Thyroid gland (tissue), 4 donors: Measurements from ENCODE around the gene LST1. TPM values are rescaled to one million over a fixed set of nuclear protein-coding genes. Genes with fewer than 3 reads are reported as not detected.

Experiments used
- DNase-seq, 2 donors: peaks; one replicate each; pipeline ENCODE4 v3.0.0-alpha.2; 2019
- H3K27ac ChIP-seq, 3 donors: fragments of 200-600 bp; sonication (generic); 1 replicate in 2 of 3; 2 replicates in 1 of 3; pipeline ENCODE4 v1.5.1; 2016 to 2019; ENCODE audit warnings: mild to moderate bottlenecking in 1 of 3, moderate library complexity in 1 of 3
- H3K27me3 ChIP-seq: fragments of 200-600 bp; sonication (generic); one replicate; pipeline ENCODE4 v1.5.1; 2019
- H3K36me3 ChIP-seq, 2 donors: fragments of 200-600 bp; sonication (generic); one replicate each; pipeline ENCODE4 v1.5.1; 2016 to 2019
- H3K4me1 ChIP-seq, 2 donors: fragments of 200-600 bp; sonication (generic); one replicate each; pipeline ENCODE4 v1.5.1; 2017 to 2019
- H3K4me3 ChIP-seq, 3 donors: fragments of 200-600 bp; sonication (generic); replicated peaks in 1 of 3; 1 replicate in 2 of 3; 2 replicates in 1 of 3; pipeline ENCODE4 v1.5.1; 2016; ENCODE audit warnings: mild to moderate bottlenecking in 1 of 3
- H3K9me3 ChIP-seq: fragments of 200-600 bp; sonication (generic); one replicate; pipeline ENCODE4 v1.5.1; 2017
- POLR2A ChIP-seq, 2 donors: fragments of 450-650 bp; IDR thresholded peaks; one replicate each; pipeline ENCODE4 v1.6.1; 2017; ENCODE audit warnings: antibody characterized with exemption in 2 of 2, mild to moderate bottlenecking in 2 of 2, moderate library complexity in 1 of 2
- WGBS, 2 donors: methylation state at CpG; one replicate each; pipeline ENCODE4 v1.1.5; 2017; 5-methylcytosine and 5-hydroxymethylcytosine counted together
- intact Hi-C: fragments of 100-400 bp; cut with DNase I; formaldehyde crosslinking; loops from one replicate; pipeline ENCODE4 v1.15.1; 2023
- total RNA-seq, 4 donors: library from RNA; depleted of rRNA; stranded (reverse); fragments of >200 nt; gene quantifications; one replicate each; pipeline ENCODE4 v1.2.3, GENCODE V29; 2016
- TF ChIP-seq, protein P1 (sequence below), 6 experiments: fragments of 200-600 bp in 3 of 6; fragments of 450-650 bp in 3 of 6; sonication (generic) in 3 of 6; IDR thresholded peaks; one replicate each; pipeline ENCODE4 v1.5.1; 2016 to 2019; ENCODE audit warnings: antibody characterized with exemption in 6 of 6, mild to moderate bottlenecking in 2 of 6, inconsistent platforms in 1 of 6, moderate library complexity in 1 of 6

LST1 gene
- total RNA-seq, 4 donors from 2014 or later: 2.5 to 23.4 (median 3.2) TPM; not detected in 1

DNA sequence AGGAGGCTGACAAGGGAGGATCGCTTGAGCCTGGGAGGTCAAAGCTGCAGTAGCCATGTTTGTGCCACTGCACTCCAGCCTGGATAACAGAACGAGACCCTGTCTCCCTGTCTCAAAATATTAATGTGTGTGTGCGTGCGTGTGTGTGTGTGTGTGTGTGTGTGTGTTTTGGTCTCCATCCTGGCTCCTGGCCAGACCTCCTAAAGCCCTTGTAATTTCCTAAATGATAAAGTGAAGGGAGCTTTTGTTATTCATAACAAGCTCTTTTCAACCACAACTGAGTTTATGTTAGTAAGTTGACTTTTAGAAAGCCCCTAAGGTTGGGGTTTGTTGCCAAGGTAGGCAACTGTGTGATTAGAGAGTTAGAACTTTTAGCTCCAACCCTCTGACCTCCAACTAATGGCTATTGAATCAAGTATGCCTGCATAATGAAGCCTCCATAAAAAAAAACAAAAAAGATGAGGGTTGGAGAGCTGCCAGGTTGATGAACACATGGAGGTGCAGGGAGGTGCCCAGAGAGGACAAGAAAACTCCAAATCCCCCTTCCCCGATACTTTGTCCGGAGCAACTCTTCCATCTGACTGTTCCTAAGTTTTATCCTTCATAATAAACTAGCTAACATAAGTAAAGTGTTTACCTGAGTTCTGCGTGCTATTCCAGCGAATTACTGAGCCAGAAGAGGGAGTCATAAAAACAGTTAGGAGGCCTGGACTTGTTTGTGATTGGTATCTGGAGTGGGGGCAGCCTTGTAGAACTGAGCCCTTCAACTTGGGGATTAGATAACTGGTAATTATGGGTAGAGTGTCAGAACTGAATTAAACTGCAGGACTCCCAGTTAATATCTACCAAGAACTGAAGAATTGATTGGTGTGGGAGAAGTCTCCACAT lies 23.7 kb downstream of the LST1 start:
- H3K4me1 ChIP-seq: peaks cover 0 to 7% of the 10 kb centered on the region in 2 donors
- 63 to 65% methylated on average over 8 of the region's 8 CpGs for WGBS, 2 donors
- intact Hi-C loops: no loop called here
- no peak overlapping the region for H3K4me3 ChIP-seq
- H3K36me3 ChIP-seq: no peaks in the 10 kb centered on the region
- no peaks in the 10 kb centered on the region for H3K27me3 ChIP-seq
- no peaks in the 10 kb centered on the region for H3K9me3 ChIP-seq
- no peak for TF ChIP-seq POLR2A (IDR thresholded peaks at IDR 0.05)
- TF ChIP-seq, protein P1, sequence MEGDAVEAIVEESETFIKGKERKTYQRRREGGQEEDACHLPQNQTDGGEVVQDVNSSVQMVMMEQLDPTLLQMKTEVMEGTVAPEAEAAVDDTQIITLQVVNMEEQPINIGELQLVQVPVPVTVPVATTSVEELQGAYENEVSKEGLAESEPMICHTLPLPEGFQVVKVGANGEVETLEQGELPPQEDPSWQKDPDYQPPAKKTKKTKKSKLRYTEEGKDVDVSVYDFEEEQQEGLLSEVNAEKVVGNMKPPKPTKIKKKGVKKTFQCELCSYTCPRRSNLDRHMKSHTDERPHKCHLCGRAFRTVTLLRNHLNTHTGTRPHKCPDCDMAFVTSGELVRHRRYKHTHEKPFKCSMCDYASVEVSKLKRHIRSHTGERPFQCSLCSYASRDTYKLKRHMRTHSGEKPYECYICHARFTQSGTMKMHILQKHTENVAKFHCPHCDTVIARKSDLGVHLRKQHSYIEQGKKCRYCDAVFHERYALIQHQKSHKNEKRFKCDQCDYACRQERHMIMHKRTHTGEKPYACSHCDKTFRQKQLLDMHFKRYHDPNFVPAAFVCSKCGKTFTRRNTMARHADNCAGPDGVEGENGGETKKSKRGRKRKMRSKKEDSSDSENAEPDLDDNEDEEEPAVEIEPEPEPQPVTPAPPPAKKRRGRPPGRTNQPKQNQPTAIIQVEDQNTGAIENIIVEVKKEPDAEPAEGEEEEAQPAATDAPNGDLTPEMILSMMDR (IDR thresholded peaks at IDR 0.05): no peak
- no peak for DNase-seq
- H3K27ac ChIP-seq: no peak overlapping the region

DNA sequence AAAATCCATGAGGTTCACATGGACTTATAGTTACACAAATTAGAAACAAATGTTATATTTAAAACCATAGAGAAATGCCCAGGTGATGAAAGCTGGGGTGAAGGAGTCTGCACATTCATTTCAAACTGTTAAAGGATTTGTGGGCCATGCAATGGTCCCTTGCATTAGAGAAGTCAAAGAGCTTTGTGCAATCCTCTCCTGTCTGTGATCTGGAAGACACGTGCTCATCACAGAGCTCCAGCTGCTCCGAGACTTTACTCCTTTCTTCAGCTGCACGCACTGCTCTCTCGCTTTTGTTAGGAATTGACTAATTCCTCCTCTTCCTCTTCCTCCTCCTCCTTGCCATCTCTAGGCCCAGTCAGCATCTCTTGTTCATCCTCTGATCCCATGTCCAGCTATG lies 24.9 kb downstream of the LST1 start:
- DNase-seq: no peak
- 88 to 89% methylated on average over 4 of the region's 4 CpGs for WGBS, 2 donors
- Histone ChIP-seq H3K36me3 (no peaks in the 10 kb centered on the region), H3K4me1 (peaks cover 0 to 7% of the 10 kb centered on the region in 2 donors), H3K27ac (no peak overlapping the region), H3K9me3 (no peaks in the 10 kb centered on the region), H3K27me3 (no peaks in the 10 kb centered on the region), H3K4me3 (no peak overlapping the region)
- no peak for TF ChIP-seq POLR2A (IDR thresholded peaks at IDR 0.05)
- TF ChIP-seq, protein P1 (IDR thresholded peaks at IDR 0.05): no peak
- intact Hi-C loops: no loop called here

DNA sequence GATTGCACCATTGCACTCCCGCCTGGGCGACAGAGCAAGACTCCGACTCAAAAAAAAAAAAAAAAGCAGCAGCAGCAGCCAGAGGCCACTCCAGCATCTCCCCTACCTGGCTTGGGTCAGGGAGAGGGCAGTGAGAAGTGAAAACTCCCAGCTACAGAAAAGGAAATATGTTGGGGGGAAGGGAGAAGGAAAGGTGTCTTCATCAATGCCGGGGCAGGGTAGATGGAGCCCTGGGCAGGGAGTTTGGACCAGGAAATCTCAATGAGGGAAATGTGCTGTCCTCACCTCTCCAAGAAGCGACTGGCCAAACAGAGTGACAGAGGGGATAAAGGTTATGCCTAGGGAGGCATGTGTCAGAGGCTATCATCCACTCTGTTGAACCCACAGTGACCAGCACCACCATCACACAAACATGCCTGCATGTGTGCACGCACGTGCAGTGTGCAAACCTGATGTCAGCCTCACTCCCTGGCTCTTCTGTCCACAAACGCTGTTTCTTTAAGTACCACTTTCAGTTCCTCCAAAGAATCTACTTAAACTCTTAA lies 28.1 kb downstream of the LST1 start:
- no peak overlapping the region for H3K27ac ChIP-seq
- TF ChIP-seq POLR2A (IDR thresholded peaks at IDR 0.05): no peak
- TF ChIP-seq, protein P1 (IDR thresholded peaks at IDR 0.05): no peak
- H3K27me3 ChIP-seq: no peaks in the 10 kb centered on the region
- H3K4me1 ChIP-seq: peaks cover 0 to 7% of the 10 kb centered on the region in 2 donors
- intact Hi-C loops: no loop called here
- peak; percentile 28 to 33 for DNase-seq
- no peak overlapping the region for H3K4me3 ChIP-seq
- H3K9me3 ChIP-seq: no peaks in the 10 kb centered on the region
- WGBS, 2 donors: 50 to 57% methylated on average over 8 of the region's 8 CpGs
- H3K36me3 ChIP-seq: no peaks in the 10 kb centered on the region

DNA sequence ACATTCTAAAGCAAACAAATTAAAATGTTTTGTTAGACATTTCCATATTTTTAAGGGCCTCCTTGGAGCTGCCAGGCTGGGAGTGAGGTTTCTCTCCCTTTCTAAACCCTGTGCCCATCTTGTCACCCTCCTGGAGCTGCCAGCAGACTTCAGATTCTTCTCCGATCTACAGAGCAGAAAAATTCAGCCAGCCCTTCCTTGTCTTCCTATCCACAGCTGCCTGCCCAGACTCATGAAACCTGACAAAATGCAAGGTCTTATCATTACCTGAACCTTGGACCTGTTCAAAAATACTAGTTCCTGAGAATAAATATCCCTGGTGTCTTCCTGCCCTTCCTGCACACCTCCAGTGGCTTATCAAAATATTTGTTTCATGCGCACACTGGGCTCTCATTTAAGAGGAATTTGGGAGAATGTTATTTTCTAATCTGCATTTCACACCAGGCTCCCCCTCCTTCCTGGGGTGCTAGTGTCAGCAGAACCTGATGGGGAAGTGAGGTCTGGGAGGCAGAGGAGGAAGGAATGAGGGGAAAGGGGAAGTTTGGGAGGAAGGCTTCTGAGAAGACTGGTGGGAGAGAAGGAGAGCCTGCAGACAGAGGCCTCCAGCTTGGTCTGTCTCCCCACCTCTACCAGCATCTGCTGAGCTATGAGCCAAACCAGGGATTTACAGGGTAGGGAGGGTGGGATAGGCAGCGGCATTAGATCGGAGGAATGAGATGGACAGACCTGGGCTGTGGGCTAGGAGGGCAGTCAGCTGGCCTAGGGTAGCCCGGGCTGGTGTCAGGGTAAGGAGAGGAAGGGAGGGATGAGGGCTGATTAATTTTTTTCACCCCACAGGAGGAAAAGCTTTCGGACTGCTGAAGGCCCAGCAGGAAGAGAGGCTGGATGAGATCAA lies 28.9 kb downstream of the LST1 start, which contains the start of gene AIF1:
Gene AIF1 (plus strand): TSS at position 551 of the 895 bp plus-strand sequence. CDS start 96 bp downstream, at position 647.
- no peaks in the 10 kb centered on the region for H3K27me3 ChIP-seq
- H3K9me3 ChIP-seq: no peaks in the 10 kb centered on the region
- H3K4me1 ChIP-seq: peaks cover under 1 to 3% of the 10 kb centered on the region in 2 donors
- H3K4me3 ChIP-seq: no peak within 1 kb of the TSS
- no peak within 1 kb of the TSS for H3K27ac ChIP-seq
- no peaks in the 10 kb centered on the region for H3K36me3 ChIP-seq
- 69 to 74% methylated on average over 6 of the region's 6 CpGs for WGBS, 2 donors
- intact Hi-C loops: no loop called here
- TF ChIP-seq, protein P1 (IDR thresholded peaks at IDR 0.05): no peak
- no peak for TF ChIP-seq POLR2A (IDR thresholded peaks at IDR 0.05)
- DNase-seq: no peak
